Measurements from ENCODE around the gene GSN.

The GSN gene

DNA sequence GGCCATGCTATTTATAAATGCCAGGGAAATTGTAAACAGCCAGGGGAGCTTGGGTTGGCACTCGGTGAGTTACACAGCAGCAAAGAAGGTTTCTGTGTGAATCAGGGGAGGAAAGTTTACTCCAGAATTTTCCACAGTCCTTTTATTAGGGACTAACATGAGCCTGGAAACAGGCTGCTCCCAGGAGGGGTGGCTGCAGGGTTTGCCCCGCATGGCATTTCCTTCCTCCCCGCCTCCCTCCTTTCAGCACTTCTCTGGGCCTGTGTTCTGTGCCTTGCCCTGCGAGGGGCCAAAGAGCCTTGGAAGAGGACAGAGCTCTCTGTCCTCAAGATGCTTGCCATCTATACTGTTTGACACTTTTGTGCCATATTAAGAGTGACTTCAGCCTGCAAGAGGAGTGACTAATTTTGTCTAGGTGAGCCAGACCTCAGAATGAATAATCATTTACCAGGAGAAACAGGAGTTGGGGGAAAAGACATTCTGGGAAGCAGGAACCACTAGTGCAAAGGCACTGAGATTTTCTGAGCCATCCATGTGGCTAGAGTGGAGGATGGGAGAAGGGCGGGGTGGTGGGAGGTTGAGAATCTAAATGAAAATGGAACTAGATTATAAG lies 1.8 kb downstream of the GSN start:
- H3K4me3 ChIP-seq (ENCODE audit: low read depth, low read length), result peak overlapping the region; percentile 79
- no peak for DNase-seq (ENCODE audit: low read depth)

DNA sequence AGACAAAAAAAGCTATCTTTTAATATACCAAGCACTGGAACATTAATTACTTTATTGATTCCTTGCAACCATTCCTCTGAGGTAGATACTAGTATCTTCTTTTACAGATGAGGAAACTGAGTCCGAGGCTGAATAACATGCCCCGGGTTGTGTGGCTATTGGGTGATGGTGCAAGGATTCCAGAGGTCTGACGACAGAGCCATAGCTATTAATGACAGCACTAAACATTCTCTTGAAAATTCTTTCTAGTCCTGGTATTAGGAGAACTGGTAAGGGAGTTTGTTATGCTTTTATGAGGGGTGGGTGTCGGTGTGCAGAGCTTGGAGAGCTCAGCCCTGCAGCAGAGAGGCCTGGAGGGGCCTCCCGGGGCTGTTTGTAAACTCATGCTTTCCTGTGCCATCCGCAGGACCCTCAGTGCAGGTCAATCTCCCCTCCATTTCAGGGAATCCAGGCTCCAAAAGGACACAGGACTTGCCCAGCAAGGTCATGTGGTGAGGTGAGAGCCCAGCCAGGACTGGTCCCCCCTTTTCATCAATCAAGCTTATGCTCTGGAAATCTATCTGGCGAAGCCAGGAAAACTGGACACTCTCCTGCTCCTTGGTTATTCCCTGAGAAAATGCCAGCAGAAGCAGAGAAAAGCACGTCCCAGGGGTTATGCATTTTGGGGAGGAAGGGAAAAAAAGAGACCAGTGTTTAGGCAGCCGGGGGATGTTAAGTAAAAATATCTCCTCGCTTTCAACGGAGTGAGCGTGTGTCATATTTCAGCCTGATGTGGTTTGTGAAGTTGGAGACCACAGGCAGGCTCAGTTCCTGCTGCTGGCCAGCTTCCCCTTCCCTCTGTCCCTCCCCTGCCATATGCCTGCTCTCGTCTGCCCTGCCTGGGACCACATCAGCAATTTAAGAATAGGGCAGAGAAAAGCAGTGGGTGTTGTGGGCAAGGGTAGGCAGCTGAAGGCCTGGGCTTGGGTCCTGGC lies 3.7 kb downstream of the GSN start:
- peak; percentile 78 for DNase-seq (ENCODE audit: low read depth)

DNA sequence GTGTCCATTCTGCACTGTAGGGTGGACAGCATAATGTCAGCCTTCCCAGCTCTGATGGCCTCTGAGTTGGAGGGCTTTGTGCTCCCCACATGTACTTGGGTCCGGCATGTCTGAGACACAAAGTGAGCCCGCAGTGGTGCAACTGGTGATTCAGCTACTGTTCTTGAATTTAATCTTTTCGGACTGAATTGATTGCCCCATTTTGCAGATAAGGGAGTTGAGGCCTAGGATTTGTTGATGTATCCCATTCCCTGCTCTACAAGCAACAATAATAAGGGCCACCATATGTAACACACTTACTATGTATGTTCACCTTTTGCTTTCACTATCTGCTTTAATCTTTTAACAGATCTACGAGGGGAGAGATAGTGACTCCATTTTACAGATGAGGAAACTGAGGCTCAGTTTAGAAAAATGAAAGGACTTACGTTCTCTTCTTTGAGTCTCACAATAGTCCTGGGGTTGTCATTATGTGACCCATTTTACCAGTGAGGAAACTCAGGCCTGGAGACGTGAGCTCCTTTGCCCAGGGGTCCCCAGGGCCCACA lies 4.5 kb downstream of the GSN start:
- H3K4me3 ChIP-seq (ENCODE audit: low read depth, low read length), result no peak overlapping the region
- no peak for DNase-seq (ENCODE audit: low read depth)

More for the DNA sequence above, 3.7 kb downstream of the GSN start:
- peak overlapping the region; percentile 20 for H3K4me3 ChIP-seq (ENCODE audit: low read depth, low read length)

DNA sequence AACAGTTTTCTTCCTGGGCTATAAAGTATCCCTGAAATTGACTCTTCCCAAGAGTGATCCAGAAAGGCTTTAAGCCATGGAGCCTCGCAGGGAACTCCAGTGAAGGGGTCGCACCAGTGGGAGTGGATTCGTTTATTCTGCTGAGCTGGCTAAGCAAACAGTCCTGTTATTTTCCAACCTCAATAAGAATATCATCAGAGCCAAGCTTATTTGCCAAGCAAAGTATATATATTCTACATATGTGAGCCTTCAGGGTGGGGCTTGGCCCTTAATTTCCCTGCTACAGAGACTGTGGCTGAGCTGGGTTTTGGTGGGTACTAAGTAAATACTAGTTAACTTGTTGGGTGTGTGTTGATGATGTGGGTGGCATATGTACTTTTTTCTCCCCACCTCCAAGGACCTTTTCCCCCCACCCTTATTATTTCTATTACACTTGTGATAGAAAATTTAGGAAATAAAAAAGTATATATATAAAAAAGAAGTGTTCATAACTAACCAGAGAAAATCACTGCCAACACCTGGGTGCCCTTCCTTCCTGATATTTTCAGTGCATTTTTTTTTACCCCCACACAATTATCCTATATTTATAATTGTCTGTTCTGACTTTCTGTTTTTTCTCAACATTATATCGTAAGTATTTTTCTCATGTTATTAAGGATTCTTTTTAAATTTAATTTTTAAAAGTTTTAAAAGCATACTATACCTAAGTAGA lies 5.3 kb downstream of the GSN start:
- H3K4me3 ChIP-seq (ENCODE audit: low read depth, low read length), result no peak overlapping the region
- no peak for DNase-seq (ENCODE audit: low read depth)

DNA sequence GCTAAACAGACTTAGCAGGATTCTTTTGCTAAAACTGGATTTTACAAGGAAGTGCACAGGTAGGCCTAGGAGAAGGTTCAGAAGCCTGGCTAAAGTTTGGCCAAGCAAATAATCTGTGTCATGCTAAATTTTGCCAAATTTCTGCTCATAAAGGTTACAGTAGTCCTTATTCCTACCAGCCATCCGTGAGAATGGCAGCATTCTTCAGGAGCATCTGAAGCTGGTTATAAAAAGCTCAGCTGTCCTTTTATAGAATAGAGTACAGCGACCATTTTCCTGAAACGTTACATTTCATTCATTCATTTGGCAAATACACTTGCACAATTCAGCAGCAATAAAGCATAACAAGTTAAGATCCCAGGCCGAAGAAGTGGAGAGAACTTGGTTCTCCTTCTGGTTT lies 6.9 kb downstream of the GSN start:
- DNase-seq (ENCODE audit: low read depth), result no peak
- H3K4me3 ChIP-seq (ENCODE audit: low read depth, low read length), result no peak overlapping the region

DNA sequence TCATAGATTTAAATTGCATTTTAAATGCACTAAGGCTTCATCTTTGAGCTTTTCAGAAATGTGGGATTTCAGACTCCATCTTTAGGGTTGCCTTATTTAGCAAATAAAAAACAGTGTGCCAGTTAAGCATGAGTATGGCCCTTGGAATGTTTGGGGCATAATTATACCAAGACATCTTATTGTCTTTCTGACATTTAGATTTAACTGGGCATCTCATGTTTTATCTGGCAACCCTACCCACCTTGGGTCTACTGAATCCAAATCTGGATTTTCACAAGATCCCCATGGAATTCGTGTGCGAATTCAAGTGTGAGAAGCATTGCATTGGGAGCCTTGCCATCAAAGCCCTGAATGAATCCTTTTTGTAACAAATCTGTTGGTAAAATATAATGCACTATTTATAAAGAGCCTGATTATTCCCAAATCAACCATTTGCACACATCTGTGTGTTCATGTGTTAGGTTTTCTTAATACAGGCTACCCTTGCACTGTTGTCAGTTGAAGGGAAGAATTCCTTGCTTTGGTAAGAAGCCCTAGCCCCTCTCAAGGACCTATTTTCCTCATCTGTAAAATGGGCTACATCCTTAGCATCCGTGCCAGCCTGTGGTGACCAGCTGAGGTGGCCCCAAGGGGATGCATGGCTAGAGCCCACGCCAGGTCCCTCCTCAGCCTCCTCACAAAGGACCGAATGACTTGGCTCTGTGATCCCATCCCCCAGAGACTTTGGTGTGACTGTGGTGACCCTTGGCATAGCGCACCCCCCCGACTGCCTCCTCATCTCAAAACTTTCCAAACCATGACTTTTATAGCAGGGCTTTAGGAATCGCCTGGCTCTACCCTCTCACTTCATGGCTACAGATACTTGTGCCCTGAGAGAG lies 8.1 kb downstream of the GSN start:
- no peak for DNase-seq (ENCODE audit: low read depth)
- no peak overlapping the region for H3K4me3 ChIP-seq (ENCODE audit: low read depth, low read length)

DNA sequence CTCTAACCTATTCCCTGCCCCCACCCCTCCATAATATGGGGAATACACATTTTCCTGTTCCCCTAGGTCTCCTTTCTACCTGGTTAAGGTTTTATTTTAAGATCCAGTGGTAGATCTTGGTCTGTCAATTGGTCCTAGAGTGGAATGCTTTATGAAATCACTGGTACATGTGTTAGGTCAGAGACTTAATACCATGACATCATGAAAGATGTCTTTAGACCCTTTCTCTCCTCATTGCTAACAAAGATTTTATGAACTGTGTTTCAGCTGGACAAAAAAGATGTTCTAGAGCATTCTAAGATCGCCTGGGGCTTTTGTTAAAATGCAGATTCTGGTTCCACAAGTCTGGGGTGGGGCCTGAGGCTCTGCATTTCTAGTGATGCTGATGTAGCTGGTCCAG lies 9.1 kb downstream of the GSN start:
- H3K4me3 ChIP-seq (ENCODE audit: low read depth, low read length), result no peak overlapping the region
- no peak for DNase-seq (ENCODE audit: low read depth)

DNA sequence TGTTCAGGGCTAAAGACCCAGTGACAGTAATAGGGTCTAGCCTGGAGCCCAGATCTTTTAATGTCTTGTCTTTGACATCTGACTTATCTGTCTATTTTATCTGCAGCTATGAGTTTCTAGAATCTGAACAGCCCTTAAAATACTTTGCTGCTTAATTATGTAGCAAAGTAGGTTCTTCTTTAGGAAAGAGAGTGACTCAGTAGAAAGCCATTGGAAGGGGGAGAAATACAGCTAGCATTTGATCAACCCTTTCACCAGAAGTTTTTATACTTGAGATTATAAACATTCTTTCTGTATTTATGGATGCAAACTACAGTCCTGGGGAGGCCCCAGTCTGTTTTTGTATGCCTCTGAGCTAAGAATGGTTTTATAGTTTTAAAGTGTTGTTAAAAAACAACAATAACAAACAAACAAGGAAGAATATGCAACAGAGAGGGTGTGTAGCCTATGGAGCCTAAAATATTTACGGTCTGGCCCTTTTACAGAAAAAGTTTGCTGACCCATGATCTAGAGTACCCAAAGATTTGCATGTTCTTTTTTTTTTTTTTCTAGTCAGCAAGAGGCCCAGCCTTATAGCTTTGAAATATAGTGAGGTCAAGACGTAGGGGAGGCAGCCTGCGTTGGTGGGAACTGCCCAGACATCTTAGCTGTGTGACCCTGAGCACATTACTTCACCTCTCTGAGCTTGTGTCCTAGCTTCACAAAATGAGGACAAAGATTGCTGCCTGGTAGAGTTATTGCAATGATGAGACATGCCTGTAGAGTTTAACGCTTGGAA lies 9.7 kb downstream of the GSN start:
- peak; percentile 44 for DNase-seq (ENCODE audit: low read depth)
- H3K4me3 ChIP-seq (ENCODE audit: low read depth, low read length), result peak overlapping the region; percentile 22

DNA sequence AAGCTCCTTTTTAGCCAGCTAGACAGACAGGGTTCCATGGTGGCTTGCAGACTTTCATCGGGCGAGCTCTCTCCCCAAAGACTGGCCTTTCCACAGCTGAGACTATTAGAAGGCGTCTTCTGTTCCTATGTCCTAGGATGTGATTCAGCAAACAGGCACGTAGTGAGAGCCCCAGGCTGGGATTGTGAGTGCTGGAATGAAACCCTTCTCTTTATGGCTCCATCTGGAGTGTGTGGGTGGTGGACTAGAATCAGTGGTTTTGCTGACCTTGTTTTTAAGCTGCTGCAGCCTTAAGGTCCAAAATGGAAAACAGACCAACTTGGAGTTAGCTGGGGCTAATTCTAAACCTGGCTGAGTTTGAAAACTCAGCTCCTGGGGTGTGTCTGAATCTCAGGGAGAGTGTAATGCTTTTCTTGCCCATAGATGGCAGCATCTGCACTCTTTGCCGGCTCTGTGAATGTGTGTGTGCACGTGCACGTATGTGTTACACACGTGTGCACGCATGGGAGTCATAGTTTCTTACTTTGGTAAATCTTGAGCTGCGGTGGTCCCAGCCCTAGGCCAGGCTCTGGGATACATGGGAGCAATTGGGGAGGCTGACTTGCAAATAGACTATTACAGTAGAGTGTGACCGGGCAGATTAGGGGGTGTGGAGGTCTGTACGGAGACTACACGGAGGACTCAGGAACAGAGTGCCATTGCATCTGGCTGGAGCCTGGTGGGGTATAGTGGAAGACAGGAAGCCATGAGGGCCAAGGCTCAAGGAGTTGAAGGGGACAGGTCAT lies 10.7 kb downstream of the GSN start:
- peak overlapping the region; percentile 22 for H3K4me3 ChIP-seq (ENCODE audit: low read depth, low read length)
- peak; percentile 99 for DNase-seq (ENCODE audit: low read depth)

DNA sequence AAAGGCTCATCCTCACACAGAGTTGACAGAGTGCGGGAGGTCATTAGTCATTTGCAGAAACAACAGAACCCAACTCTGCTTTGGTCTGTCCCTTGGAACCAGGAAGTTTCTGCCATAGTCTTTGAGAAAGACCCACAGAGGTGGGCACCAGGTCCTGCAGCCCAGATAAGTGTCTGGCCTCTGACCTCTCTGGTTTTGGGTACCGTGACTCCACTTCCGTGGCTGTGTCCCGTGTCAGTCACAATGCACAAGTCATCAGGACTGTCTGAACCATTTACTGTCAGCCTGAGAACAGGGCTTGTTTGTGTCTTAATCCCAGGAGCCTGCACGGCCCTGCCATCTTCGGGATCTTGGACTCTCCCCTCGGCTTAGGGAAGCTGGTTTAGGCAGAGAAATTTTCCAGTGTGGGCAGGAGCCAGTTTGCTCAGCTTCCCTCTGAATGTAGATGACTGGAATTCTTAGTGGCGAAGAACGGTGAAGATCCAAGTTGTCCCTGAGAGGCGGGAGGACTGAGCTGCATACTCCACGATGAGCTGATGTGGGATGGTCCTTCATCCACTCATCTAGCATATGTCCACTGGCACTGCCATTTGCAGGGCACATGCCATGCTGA lies 11.9 kb downstream of the GSN start:
- no peak overlapping the region for H3K4me3 ChIP-seq (ENCODE audit: low read depth, low read length)
- DNase-seq (ENCODE audit: low read depth), result no peak

DNA sequence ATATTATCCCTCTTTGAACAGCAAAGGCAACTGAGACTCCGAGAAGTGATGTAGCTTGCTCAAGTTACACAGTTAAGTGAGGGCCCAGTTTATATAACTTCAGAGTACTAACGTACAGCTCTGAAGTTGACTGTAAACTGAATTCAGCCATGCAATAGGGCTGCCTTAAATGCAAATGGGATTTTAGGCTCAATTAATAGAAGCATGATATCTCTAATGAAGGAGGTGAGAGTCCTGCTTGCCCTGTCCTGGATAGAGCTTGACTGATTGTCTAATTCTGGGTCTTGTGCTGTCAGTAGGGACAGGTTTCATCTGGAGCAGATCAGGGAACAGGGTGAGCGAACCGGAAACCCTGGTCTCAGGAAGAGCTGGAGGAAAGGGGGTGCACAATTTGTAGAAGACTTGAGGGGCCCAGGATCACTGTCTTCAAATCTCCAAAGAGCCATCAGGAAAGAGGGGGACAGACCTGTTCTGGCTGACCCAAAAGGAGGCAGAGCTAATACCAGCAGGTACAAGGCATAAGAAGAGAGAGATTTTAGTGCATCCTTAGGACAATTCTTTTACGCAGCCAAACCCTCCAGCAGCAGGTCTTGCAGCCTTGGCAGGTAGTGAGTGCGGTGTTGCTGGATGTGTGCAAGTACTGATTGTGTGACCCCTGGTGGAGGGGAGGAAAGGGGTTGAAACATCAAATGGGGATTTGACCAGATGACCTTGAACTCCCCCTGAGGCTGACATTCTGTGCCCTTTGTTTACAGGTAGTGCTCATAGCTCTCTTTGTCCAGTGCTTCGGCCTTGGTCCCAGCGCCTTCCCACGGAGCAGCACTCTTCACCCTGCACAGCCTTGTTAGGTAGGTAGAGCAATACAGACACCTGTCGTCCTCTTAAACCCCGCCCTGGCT lies 13.0 kb downstream of the GSN start:
- DNase-seq (ENCODE audit: low read depth), result no peak
- no peak overlapping the region for H3K4me3 ChIP-seq (ENCODE audit: low read depth, low read length)

DNA sequence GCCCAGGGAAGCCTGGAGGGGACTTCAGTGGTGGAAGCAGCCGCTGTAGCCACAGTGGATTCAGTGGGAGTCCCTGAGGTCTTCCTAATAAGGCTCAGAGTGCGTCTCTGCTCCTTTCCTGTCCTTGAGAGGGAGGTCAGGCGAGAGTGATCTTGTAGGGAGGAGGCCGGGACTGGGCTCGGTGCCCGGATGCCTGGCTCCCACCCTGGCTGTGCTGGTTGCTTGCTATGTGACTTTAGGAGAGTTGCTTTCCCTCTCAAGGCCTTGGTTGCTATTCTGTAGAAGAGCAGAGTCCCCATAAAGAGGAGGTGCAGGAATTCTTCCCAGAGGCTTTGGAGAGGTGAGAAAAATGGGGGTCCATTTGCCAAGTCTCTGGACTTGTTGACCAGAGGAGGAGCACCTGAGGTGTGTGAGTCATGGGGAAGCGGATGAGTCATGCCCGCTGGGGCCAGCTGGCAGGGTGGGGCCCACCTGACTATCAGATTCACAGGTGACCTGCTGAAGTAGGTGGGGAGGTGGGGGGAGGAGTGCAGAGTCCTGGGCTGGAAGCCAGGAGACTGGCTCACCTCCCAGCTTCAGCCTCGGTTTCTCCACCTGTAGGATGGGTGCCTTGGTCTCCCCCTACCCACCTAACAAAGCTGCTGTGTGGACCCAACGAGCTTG lies 13.8 kb downstream of the GSN start:
- DNase-seq (ENCODE audit: low read depth), result no peak
- no peak overlapping the region for H3K4me3 ChIP-seq (ENCODE audit: low read depth, low read length)

DNA sequence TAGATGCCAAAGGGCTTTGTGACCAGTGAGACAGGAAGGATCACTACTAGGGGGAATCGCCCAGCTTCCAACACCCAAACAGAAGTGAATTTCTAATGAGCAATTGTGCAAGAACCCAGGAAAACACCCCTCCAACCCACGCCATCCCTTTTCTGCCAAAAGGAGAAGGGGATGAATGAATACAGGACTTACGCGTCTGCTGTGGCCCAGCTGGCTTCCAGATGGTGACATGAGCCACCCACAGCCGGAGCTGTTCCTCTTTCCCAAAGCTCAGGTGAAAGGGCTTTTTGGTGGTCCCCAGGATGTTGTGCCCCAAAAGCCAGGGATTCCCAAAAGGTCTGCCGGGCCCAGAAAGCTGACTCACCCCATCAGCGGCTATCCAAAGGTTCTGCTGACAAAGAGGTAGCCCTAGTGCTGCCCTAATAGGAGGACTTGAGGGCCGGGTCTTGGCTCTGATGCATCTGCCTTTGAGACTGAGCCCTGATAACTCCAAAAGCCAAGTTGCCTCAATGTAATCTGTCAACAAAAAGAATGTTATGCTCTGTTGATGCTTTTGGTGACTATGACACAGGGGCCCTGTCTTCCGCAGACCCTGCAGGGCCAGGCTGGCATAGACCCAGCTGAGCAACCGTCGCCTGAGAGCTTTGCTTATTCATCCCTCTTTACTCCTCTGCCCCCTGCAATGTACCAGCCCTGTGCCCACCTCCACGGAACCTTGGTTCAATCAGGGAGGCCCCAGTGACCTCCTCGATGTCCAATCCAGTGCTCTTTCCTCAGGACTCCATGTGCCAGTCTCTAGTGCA lies 14.5 kb downstream of the GSN start:
- DNase-seq (ENCODE audit: low read depth), result no peak
- H3K4me3 ChIP-seq (ENCODE audit: low read depth, low read length), result no peak overlapping the region

DNA sequence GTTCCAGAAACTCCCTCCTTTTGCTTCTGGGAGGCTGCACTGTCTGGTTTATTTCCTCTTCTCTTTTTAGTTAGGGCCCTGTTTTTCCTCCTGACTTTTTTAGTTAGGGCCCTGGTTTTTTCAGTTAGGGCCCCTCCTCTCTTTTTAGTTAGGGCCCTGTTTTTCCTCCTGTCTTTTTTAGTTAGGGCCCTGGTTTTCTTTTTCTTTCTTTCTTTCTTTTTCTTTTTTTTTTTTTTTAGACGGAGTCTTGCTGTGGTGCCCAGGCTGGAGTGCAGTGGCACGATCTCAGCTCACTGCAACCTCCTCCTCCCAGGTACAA lies 15.1 kb downstream of the GSN start:
- DNase-seq (ENCODE audit: low read depth), result no peak
- H3K4me3 ChIP-seq (ENCODE audit: low read depth, low read length), result no peak overlapping the region
